DMS 273 treated with DMSO at 0.1 percent for 48 hours (cell line): Measurements from ENCODE around the gene SLCO1B3.

Experiments
- DNase-seq: peaks from one replicate; lab custom pipeline; 2025; lab: John Stamatoyannopoulos, UW

Gene SLCO1B3

GRCh38 chr12:20883288-20883687 lies 72.8 kb downstream of the SLCO1B3 start:
- no peak for DNase-seq

GRCh38 chr12:20885116-20885515 lies 74.6 kb downstream of the SLCO1B3 start:
- DNase-seq, result no peak

- no peak for DNase-seq
Measured at GRCh38 chr12:20885552-20885951, 75.0 kb downstream of the SLCO1B3 start.

GRCh38 chr12:20917269-20917668 lies 106.8 kb downstream of the SLCO1B3 start:
- no peak for DNase-seq

GRCh38 chr12:20917819-20918218 lies 107.3 kb downstream of the SLCO1B3 start:
- DNase-seq, result no peak

- no peak for DNase-seq
Measured at GRCh38 chr12:20931894-20932293, 121.4 kb downstream of the SLCO1B3 start.

- no peak for DNase-seq
Measured at GRCh38 chr12:20946732-20947131, 136.2 kb downstream of the SLCO1B3 start.

GRCh38 chr12:20950248-20950647 lies 139.7 kb downstream of the SLCO1B3 start:
- no peak for DNase-seq

- DNase-seq, result no peak
Measured at GRCh38 chr12:20963303-20963702, 152.8 kb downstream of the SLCO1B3 start.

- no peak for DNase-seq
Measured at GRCh38 chr12:20963762-20964161, 153.3 kb downstream of the SLCO1B3 start.
